ENCODE results near the gene ALOX15B. TPM values are rescaled to one million over a fixed set of nuclear protein-coding genes. Genes with fewer than 3 reads are reported as not detected.

The ALOX15B gene
- total and polyA plus RNA-seq, 8 donors, result 0.38 to 112 (median 0.53) TPM

DNA sequence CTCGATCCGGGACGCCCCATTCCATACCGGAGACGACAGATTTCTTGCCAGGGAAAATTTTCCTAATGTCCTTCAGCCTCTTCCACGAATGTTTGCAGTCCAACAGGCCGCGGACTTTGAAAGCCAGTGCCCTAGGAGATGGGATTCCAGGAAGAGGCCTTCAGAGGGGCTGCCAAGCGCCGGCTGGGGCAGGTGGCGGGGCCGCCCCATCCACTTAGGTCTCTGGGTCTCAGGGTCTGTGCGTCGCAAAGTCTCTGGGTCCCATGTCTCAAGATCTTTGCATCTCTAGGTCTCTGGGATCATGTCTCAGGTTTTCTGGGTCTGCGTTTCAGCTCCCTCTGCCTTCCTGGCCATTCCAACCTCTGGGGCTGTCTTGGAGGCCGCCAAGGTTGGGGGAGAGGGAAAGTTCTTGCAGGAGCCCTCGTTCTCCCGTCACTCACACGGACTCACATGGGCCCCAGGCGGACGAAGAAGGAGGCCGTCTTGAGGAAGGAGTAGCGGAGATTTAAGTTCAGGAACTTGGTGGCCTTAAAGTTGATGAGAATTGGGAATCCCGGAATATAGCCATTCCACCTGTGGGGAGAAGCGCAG is 41.4 kb downstream of the ALOX15B start:
- Histone ChIP-seq H3K27me3 (peaks cover 3 to 96% of the 10 kb centered on the region in 2 donors), H3K9me3 (no peaks in the 10 kb centered on the region), H3K27ac (no peak overlapping the region), H3K4me3 (peak overlapping the region in 1 of 2 donors; percentile 24), H3K4me1 (peaks cover 13 to 14% of the 10 kb centered on the region in 2 donors), H3K36me3 (no peaks in the 10 kb centered on the region)
- ATAC-seq (peak; percentile 4), DNase-seq (no peak)
- intact Hi-C loops (cut with DNase I), result no loop called here
- TF ChIP-seq, protein P1, sequence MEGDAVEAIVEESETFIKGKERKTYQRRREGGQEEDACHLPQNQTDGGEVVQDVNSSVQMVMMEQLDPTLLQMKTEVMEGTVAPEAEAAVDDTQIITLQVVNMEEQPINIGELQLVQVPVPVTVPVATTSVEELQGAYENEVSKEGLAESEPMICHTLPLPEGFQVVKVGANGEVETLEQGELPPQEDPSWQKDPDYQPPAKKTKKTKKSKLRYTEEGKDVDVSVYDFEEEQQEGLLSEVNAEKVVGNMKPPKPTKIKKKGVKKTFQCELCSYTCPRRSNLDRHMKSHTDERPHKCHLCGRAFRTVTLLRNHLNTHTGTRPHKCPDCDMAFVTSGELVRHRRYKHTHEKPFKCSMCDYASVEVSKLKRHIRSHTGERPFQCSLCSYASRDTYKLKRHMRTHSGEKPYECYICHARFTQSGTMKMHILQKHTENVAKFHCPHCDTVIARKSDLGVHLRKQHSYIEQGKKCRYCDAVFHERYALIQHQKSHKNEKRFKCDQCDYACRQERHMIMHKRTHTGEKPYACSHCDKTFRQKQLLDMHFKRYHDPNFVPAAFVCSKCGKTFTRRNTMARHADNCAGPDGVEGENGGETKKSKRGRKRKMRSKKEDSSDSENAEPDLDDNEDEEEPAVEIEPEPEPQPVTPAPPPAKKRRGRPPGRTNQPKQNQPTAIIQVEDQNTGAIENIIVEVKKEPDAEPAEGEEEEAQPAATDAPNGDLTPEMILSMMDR (IDR thresholded peaks at IDR 0.05), result no peak

DNA sequence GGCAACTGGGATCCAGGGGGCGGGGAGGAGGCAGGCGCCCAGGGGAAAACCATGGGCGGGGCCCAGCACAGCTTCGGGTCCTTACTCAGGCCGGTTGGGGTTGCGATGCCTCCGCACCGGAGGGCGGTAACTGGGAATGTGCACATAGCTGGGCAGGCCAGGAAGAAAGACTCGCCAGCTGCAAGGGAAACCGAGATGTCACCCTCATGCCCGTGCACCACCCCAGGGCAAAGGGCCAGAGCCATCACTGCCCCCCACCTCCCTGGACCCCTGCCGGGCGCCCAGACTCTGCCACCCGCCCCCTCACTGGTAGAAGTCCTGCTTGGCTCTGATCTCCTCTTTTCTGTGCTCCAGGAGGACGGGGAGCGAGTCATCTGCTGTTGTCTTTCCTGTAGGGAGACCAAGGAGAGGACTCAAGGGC is 42.0 kb downstream of the ALOX15B start:
- ATAC-seq (peak; percentile 9), DNase-seq (no peak)
- intact Hi-C loops (cut with DNase I), result no loop called here
- no peak overlapping the region for H3K4me3 ChIP-seq
- no peaks in the 10 kb centered on the region for H3K36me3 ChIP-seq
- no peak overlapping the region for H3K27ac ChIP-seq
- peaks cover 13 to 14% of the 10 kb centered on the region in 2 donors for H3K4me1 ChIP-seq
- TF ChIP-seq, protein P1 (IDR thresholded peaks at IDR 0.05), result no peak
- no peaks in the 10 kb centered on the region for H3K9me3 ChIP-seq
- peaks cover 3 to 93% of the 10 kb centered on the region in 2 donors for H3K27me3 ChIP-seq

DNA sequence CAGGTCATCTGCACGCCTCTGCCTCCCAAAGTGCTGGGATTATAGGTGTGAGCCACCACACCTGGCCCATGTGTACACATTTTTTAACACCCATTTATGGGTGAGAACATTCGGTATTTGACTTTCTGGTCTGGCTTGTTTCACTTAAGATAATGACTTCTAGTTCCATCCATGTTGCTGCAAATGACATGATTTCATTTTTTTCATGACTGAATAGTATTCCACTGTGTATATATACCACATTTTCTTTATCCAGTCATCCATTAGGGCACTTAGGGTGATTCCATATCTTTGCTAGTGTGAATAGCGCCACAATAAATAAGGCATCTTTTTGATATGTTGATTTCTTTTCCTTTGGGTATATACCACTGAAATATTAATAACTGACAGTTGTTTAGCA is 43.0 kb downstream of the ALOX15B start:
- ATAC-seq (no peak), DNase-seq (no peak)
- H3K9me3 ChIP-seq, result no peaks in the 10 kb centered on the region
- H3K27me3 ChIP-seq, result peaks cover 3 to 92% of the 10 kb centered on the region in 2 donors
- no peaks in the 10 kb centered on the region for H3K36me3 ChIP-seq
- H3K4me3 ChIP-seq, result no peak overlapping the region
- TF ChIP-seq, protein P1 (IDR thresholded peaks at IDR 0.05), result no peak
- H3K27ac ChIP-seq, result no peak overlapping the region
- peaks cover 13 to 14% of the 10 kb centered on the region in 2 donors for H3K4me1 ChIP-seq
- intact Hi-C loops (cut with DNase I), result no loop called here

DNA sequence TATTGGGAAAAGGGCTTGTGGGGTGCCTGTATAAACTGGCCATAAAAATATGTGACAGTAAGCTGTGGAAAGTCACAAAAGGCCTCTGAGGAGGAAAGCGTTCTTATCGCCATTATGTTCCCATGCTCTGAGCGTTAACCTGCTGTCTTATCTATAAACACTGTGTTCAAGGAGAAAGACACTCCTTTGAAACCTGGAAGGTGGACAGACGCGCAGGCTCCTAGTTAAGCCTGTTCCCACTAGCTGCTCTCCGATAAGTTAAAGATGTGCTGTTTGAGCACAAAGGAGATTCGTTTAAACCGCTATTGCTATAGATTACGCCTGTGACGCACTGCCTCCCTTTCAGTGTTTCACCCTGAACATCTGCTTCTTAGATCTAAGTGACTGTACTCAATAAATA is 43.4 kb downstream of the ALOX15B start:
- no peak overlapping the region for H3K4me3 ChIP-seq
- H3K36me3 ChIP-seq, result no peaks in the 10 kb centered on the region
- peaks cover 13 to 14% of the 10 kb centered on the region in 2 donors for H3K4me1 ChIP-seq
- TF ChIP-seq, protein P1 (IDR thresholded peaks at IDR 0.05), result no peak
- no peaks in the 10 kb centered on the region for H3K9me3 ChIP-seq
- intact Hi-C loops (cut with DNase I), result no loop called here
- H3K27me3 ChIP-seq, result peaks cover 3 to 88% of the 10 kb centered on the region in 2 donors
- ATAC-seq, result no peak
- DNase-seq, result no peak
- no peak overlapping the region for H3K27ac ChIP-seq

DNA sequence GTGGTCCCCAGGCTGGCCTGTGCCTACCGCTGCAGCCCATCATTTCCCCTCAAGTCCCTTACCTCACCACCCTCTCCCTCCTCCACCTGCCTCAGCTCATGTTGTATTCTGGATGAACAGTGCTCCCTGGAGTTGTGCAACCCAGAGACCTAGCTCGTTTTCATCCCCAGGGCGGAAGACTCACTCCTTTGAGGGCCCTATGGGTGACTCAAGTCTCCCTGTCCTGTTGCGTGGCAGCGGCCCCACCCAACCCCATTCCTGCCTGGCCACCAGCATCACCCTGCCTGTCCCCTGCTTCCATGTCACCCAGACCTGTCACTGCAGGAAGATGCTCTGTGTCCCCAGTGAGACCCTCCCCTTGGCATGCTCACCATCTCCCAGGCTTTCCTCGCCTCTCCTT is 45.4 kb downstream of the ALOX15B start:
- Histone ChIP-seq H3K4me1 (peaks cover 11 to 12% of the 10 kb centered on the region in 2 donors), H3K9me3 (no peaks in the 10 kb centered on the region), H3K36me3 (no peaks in the 10 kb centered on the region), H3K27ac (no peak overlapping the region), H3K27me3 (peaks cover 0 to 83% of the 10 kb centered on the region in 2 donors), H3K4me3 (no peak overlapping the region)
- DNase-seq (no peak), ATAC-seq (no peak)
- intact Hi-C loops (cut with DNase I), result no loop called here
- TF ChIP-seq, protein P1 (IDR thresholded peaks at IDR 0.05), result no peak

Measured in left lung (tissue), 10 donors.